DLD1 (cell line): Measurements from ENCODE around the gene ATP1B3.
"Not testable (repeated sequence)": the region's sequence is repeated elsewhere in the genome, so short reads cannot be mapped to it uniquely, and the experiment has no call there.

Experiments
- in situ Hi-C: cut with HindIII; loops from 2 replicates; pipeline ENCODE4 v1.10.0; 2017; ENCODE audit warnings: low sequenced_read_pairs

ATP1B3 gene

DNA sequence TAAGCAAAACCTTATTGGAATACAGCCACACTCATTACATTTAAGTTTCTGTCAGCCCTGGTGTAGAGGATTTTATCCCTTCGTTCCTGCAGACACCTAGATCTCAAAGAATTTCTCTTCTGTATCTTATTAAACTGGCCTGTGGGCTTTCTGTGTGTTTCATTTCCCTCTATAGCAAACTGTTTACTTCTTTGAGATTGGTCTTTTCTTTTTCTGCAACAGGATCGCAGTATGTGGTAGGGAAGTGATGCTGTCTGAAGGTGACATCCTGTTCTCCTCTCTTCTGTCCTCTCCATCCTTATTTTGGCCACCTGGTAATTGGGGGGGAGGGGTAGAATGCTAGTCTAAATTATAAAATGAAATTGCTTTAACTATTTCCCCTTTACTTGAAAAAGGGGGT is 25.5 kb downstream of the ATP1B3 start:
- in situ Hi-C loops = no loop called here

DNA sequence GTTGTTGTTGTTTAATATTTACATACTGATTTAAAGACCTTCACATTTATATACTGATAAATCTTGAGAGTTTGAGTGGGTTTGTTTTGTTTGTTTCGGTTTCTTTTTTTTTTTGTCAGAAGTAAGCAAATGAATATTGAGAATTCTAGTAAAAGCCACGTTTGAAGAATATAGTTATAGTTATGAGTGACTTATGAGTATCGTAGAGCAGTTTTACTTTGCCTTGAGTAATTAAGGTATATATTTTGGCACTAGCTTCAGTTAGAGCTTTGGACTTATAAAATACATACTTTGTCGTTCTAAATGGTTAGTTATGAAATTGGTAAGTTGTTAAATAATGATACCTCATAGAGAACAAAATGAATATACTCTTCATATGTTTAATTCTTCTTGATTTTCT is 27.8 kb downstream of the ATP1B3 start:
- in situ Hi-C loops = no loop called here

DNA sequence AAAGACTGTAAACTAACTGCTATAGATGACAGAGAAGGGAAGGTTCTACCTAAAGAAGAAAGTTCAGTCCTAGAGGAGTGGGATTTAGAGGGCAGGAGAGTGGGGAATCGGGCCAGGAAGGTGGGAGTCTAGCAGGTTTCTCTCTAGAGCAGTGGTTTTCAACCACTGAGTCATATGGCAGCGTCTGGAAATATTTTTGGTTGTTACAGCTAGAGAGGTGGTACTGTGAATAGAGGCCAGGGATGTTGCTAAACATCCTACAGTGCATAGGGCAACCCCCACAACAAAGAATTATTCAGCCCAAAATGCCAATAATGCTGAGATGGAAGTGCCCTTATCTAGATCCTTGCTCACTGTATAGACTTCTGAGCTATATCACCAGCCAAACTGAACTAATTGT is 28.7 kb downstream of the ATP1B3 start:
- in situ Hi-C loops = no loop called here

DNA sequence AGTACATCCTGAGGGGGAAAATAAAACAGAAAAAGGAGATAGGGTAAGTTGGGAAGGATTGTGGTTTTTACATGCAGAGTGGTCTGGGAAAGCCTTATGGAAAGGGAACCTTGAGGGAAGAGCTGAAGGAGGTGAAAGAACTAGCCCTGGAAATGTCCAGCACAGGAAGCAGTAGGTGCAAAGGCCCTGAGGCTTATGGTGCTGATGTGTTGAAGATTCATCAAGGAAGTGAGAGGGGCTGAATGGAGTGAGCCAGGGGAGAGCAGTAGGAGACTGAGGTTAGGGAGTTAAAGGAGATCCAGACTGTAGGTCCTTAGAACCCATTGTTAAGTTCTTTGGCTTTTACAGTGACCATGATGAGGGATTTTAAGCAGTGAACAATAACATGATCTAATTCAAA is 33.0 kb downstream of the ATP1B3 start:
- in situ Hi-C loops = no loop called here

DNA sequence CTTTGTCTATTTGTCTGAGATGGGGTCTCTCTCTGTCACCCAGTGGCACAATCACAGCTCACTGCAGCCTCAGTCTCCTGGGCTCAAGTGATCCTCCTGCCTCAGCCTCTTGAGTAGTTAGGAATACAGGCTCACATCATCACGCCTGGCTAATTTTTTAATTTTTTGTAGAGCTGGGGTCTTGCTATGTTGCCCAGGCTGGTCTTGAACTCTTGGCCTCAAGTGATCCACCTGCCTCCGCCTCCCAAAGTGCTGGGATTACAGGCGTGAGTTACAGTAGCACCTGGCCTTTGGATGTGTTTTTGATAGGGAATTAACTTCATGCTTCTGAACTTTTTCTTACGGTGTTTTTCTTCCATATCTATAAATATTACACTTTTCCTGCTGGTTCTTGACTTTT is 33.5 kb downstream of the ATP1B3 start:
- in situ Hi-C loops = not testable (repeated sequence)

DNA sequence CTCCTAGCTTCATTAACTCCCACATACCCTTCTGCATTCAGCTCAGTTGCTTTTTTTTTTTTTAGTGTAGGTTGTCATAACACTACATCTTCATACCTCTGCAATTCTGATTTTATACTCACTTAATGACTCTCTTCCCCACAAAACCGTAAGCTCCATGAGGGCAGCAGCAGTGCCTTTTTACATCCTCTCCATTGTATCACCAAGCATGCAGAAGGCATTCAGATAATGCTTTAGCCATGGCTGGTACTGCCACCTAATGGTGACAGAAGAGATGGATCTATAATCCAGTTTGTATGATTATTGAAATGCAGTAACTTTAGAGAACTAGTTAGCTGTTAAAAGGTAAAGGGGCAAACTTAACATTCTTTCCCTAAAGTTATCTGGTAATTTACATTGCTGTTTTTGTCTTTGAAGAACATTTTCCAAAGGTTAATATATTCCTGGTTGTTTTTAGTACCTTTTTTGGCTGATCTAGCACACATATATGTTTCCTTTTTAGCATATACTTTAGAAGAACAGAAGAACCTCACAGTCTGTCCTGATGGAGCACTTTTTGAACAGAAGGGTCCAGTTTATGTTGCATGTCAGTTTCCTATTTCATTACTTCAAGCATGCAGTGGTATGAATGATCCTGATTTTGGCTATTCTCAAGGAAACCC is 36.8 kb downstream of the ATP1B3 start:
- in situ Hi-C loops = no loop called here

DNA sequence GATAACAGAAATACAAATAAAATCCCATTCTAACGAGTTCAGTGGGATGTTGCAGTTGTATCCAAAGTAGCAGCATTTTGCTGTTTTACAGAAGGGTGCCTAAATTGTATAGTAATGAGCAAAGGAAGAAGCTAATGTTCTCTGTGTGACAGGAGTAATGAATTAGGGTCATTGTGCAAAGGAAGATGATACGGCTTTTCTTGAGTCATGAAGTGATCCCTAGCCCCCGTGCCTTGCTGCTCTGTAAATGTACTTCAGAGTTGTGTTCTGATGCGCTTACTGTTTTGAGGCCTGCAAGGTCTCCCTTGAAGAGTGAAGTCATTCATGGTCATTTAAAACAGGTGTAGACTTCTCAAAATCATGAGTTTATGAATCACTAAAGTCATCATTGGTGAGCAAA is 37.9 kb downstream of the ATP1B3 start:
- in situ Hi-C loops = no loop called here

DNA sequence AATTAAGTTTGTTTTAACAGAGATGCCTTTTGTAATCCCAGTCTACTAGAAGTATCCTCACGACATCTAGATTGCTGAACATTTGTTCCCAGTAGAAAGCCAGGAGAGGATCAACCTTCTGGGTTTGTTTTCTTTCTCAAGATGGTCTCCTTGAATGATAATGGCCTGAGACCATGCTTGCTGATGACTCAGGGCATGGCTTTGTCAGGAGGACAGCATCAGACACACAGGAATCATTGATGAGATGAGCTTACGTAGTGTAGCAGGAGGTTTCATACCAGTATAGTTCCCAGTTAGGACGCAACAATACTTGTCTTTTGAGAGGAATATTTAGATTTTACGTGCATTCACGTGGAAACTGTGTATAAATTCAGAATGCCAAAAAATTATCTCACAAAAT is 38.6 kb downstream of the ATP1B3 start:
- in situ Hi-C loops = no loop called here

DNA sequence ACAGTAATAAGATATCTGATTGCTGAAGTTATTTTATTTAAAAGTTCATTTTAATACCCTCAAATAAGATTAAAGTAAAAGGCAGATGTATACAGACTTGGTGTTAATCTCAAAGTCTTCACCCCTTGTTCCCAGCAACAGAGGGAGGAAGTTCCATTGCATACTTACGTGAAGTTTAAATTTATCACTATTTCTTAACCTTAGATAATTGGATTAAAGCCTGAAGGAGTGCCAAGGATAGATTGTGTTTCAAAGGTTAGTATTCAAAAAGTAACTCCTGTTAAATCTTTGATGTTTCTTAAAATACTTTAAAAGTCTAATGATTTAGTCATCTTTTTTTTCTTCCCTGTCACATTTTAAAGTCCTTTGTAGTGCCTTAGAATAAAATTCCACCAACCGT is 39.3 kb downstream of the ATP1B3 start:
- in situ Hi-C loops = no loop called here

DNA sequence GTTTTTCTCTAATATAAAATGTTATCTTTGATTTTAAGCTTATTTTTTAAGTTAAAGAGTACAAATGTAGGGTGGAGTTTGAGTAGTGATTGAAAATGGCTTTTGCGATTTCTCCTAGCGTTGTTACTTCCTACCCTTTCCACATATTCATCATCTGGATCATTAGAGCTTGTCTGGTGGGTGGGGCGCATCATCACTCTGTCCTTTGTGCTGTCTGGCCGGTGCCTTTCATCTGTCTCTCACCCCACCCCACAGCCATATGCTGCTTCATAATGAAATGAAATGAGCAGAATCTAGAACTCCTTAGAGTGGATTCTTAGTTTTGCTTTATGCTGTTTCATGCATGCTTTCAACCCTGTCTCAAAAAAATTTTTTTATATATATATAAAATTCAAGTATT is 44.3 kb downstream of the ATP1B3 start:
- in situ Hi-C loops = no loop called here

DNA sequence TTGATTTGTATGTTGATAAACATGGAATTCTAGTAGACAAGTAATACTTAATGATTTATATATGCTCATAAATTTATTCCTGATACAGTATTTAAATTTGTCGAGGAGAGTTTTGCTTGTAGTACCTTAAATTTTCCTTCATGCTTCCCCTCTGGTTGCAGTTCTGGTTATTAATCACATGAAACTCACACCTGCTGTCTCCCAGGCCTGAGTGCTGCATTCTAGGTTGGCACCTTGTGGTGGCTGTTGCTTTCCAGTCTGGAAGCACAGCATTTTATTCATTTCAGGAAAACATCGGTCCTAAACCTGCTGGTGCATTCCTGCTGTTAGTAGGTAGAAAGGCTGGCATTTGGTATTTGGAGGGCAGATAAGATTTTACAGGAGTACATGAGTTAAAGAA is 44.9 kb downstream of the ATP1B3 start:
- in situ Hi-C loops = no loop called here

DNA sequence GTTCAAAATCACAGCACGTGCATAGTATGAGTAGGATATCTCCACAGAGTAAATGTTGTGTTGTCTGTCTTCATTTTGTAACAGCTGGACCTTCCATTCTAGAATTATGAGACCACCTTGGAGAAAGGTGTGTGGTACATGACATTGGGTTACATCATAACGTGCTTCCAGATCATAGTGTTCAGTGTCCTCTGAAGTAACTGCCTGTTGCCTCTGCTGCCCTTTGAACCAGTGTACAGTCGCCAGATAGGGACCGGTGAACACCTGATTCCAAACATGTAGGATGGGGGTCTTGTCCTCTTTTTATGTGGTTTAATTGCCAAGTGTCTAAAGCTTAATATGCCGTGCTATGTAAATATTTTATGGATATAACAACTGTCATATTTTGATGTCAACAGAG is 49.2 kb downstream of the ATP1B3 start:
- in situ Hi-C loops = not testable (repeated sequence)

DNA sequence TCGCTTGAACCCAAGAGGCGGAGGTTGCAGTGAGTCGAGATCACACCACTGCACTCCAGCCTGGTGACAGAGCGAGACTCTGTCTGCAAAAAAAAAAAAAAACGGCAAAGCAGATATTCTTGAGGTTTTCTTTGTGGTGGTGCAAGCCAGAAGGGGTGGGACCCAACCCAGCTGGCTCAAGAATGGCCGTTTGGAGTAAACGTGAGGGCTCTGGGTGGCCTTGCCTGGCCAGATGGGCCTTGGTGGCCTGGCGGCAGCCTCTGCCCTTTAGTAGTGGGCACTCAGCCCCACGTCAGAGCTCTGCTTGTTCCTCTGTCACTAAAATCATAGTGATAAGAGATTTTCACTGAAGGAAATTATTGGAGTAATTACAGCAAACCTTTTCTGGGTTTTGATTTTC is 50.5 kb downstream of the ATP1B3 start:
- in situ Hi-C loops = no loop called here

DNA sequence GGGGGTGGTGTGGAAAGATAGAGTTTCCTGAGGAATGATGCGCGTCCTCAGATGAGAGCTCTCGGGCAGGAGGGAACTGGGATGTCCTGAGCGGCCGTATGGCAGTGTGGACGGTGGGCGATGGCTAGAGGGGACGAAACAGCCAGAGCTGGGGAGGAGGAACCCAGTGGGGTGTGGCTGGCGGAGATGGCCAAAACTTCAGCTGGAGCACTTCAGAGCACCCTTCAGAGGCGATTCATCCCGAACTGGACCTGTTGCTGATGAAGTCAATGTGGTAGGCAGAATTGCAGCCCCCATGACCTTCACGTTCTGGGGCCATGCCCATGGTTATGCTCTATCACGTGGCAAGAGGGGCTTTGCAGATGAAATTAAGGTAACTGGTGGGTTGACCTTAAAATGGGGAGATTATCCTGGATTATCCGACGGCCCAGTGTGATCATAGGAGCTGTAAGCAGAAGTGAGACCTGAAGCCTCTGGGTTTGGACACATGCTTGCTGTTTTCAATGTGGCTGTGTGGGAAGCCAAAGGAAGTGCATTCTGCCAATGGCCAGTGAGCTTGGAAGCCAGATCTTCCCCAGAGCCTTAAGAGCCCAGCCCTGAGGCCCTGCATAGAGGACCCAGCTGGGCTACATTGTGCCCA is 52.3 kb downstream of the ATP1B3 start:
- in situ Hi-C loops = no loop called here

DNA sequence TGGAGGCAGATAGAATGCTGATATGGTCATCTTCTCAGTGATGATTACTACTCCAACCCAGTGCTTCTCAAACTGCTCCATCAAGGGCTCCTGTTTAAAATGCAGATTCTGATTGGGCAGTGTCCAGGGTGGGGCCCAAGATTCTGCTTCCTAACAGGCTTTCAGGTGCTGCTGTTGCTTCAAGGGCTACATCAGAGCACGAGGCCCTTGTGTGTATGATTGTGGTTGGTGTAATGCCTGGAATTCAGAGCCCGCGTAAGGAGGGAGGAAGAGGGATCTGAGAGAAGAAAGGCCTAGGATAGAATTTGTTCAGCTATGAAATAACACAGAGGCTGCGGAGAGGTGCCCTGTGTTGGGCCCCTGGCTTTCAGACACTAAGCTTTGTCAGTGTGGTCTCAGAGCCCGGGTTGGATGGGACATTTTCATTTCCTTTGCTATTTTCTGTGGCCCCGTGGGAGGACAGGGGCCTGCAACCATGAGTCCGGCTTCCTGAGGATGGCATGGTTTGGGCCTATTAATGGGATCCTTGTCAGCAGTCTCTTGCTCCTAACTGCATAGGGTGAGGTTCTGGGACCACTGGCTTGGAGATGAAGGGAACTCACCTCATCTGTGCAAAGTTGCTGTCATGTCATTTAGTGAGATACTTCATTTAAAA is 53.0 kb downstream of the ATP1B3 start:
- in situ Hi-C loops = no loop called here

DNA sequence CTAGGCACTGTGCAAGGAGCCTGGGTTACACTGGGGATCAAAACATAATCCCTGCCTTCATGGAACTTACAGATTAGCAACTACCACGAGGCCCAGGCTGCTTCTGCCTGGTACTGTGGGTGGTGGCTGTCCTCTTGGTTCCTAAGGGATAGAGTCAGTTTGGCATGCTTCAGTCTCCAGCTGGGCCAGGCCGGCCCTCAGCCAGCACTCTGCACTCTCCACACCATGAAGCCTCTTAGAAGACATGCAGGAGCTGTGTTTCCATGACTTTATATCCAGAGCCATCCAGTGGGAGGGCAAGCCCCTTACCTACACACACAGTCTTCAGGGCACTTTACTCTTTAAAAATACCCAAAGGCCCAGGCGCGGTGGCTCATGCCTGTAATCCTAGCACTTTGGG is 54.4 kb downstream of the ATP1B3 start:
- in situ Hi-C loops = no loop called here

DNA sequence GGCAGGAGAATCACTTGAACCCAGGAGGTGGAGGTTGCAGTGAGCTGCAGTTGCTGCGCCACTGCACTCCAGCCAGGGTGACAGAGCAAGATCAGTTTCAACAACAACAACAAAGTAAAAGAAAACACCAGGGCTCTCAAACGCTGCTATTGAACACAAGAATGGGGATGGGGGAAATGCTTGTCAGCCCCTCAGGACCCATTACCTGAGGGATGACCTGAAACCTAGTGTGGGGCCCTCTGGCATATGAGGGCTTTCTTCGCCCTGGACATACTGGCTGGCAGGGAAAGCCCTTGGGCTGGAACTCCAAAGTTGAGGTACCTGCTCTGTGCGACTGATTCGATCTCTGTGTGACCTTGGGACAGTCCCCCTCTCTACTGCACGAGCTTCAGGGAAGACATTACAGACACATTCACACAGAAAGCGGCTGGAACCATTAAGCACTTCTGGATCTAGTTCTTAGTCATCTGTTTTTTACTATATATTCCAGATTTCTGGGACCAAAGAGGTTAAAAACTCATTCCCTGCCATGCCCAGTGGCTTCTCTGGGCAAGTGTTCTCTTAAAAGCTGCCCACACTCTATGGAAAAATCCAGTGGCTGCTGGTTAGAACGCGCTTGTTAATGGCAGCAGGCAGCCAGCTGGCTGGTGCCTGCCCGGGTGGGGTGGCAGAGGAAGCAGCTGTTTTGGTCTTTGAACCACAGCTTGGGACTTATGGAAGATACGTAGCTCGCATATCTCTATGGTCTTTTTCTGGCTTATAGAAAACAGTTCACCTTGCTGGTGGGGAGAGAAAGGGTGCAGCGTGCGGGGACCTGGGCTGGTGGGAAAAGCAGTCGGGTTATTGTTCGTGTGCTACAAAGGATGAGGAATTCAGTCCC is 57.2 kb downstream of the ATP1B3 start:
- in situ Hi-C loops = no loop called here

DNA sequence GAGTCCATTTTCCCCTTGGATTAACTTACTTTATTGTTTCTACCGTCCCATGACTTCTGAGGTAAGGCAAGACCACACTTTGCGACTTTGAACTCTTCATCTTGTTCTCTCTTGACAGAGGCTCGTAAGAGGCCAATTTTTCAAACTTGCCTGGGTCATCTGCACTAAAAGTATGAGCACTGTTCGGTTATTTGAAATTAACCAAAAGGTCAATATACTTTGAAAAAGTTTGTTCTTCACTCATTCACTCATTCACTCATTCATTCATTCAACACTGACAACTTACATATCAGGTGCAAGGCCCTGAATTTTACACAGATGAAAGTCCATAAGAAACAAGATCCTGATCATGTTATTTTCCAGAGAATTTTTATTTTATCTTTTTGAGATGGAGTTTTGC is 57.9 kb downstream of the ATP1B3 start:
- in situ Hi-C loops = no loop called here

DNA sequence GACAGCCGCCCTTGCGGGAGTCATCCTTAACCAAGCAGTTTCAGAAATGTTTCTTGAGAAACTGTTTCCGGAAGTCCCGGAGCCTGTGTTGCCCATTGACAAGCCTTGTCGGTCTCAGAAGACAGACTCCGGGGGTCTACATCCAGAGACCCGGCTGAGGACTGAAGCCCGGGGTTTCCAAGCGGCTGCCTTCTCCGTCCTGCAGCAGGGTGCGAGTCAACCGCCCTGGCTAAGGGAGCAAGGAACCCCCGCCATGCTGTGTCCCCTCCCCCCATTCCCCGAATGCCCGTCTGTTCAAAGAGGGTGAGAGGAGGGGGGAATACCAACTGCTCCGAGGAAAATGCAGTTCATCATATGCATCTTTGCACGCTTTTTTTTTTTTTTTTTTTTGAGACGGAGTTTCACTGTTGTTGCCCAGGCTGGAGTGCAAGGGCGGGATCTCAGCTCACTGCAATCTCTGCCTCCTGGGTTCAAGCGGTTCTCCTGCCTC is 61.6 kb downstream of the ATP1B3 start:
- in situ Hi-C loops = no loop called here

DNA sequence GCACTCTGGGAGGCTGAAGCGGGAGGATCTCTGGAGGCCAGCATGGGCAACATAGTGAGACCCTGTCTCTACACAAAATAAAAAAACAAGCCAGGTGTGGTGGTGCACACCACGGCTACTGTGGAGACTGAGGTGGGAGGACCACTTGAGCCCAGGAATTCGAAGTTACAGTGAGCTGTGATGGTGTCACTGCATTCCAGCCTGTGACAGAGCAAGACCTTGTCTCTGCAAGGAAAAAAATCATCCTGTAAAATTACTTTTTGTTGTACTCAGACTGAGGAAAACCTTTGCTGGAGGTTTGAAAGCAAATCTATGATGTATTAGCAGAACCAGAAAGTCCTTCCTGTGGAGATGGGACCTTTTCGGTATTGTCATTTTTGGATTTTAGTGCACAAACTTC is 63.3 kb downstream of the ATP1B3 start:
- in situ Hi-C loops = no loop called here

DNA sequence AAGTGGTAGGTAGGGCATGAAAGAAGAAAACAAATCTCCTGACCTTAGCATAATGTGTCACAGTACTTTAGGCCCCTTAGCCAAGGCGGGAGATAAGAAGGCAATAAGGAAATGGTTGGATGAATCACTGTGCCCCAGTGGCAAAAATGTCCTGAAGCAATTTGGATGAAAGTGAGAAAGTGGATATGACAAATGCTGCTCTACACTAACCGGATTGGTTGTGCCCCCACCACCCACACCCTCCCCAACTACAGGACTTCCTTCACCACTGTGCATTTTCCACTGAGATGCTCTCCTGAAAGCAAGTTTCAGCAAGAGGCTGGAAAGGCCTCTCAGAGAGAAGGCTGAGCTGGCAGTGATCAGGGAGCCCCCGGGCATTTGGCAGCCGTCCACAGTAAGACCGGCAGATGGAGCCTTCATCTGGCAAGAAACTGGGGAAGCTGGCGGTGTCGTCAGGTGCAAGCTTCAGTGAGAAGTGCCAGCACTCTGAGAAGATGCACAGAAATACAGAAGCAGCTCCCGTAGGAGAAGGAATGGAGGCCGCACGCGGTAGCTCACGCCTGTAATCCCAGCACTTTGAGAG is 63.8 kb downstream of the ATP1B3 start:
- in situ Hi-C loops = no loop called here
